Loucy (cell line): ENCODE results near the gene ID3.

ENCODE experiments used
- H2AFZ ChIP-seq: fragments of 200-600 bp; sonication (generic); 2 replicates; pipeline ENCODE4 v1.6.0; 2016; ENCODE audit warnings: antibody characterized with exemption, mild to moderate bottlenecking, low read length, moderate library complexity
- H3F3A ChIP-seq: fragments of 200-600 bp; 2 replicates; pipeline ENCODE4 v1.6.0; 2016; ENCODE audit warnings: antibody characterized with exemption, low read depth, mild to moderate bottlenecking
- H3K27me3 ChIP-seq: fragments of 200-600 bp; sonication (generic); 2 replicates; pipeline ENCODE4 v1.6.1; 2014; ENCODE audit warnings: low read length, mild to moderate bottlenecking; ENCODE audit not compliant: insufficient read depth, poor library complexity, severe bottlenecking
- H3K36me3 ChIP-seq: fragments of 200-600 bp; sonication (generic); 2 replicates; pipeline ENCODE4 v1.6.1; 2016; ENCODE audit warnings: low read length; ENCODE audit not compliant: insufficient read depth
- H3K4me1 ChIP-seq: fragments of 200-600 bp; sonication (generic); 2 replicates; pipeline ENCODE4 v1.5.1; 2014; ENCODE audit warnings: low read length, mild to moderate bottlenecking; ENCODE audit not compliant: insufficient read depth, poor library complexity, severe bottlenecking
- H3K4me2 ChIP-seq: fragments of 200-600 bp; sonication (generic); 2 replicates; pipeline ENCODE4 v1.6.0; 2014; ENCODE audit warnings: antibody characterized with exemption, low read length, low read depth, mild to moderate bottlenecking; ENCODE audit not compliant: poor library complexity, severe bottlenecking
- H3K4me3 ChIP-seq: fragments of 200-600 bp; sonication (generic); 2 replicates; pipeline ENCODE4 v1.5.1; 2014; ENCODE audit warnings: low read length, mild to moderate bottlenecking, mixed read lengths; ENCODE audit not compliant: poor library complexity, severe bottlenecking
- H3K79me2 ChIP-seq: fragments of 200-600 bp; sonication (generic); 2 replicates; pipeline ENCODE4 v1.6.1; 2014; ENCODE audit warnings: low read length; ENCODE audit not compliant: insufficient read depth
- H3K9ac ChIP-seq: fragments of 200-600 bp; sonication (generic); 2 replicates; pipeline ENCODE4 v1.6.0; 2014; ENCODE audit warnings: mild to moderate bottlenecking, low read depth, low read length, moderate library complexity; ENCODE audit not compliant: poor library complexity, severe bottlenecking
- H3K9me2 ChIP-seq: fragments of 200-600 bp; sonication (generic); replicated peaks from 2 replicates; pipeline ENCODE4 v1.6.1; 2016; ENCODE audit warnings: low read depth, low read length, mixed read lengths
- H3K9me3 ChIP-seq: fragments of 200-600 bp; sonication (generic); 2 replicates; pipeline ENCODE4 v1.6.1; 2014; ENCODE audit warnings: mild to moderate bottlenecking, antibody characterized with exemption, low read length, low read depth; ENCODE audit not compliant: insufficient read depth
- H4K20me1 ChIP-seq: fragments of 200-600 bp; sonication (generic); 2 replicates; pipeline ENCODE4 v1.6.0; 2014; ENCODE audit warnings: antibody characterized with exemption, low read length, mild to moderate bottlenecking; ENCODE audit not compliant: insufficient read depth, poor library complexity, severe bottlenecking
- EZH2phosphoT487 ChIP-seq: fragments of 200-600 bp; IDR thresholded peaks from 2 replicates; pipeline ENCODE4 v1.6.1; 2018; ENCODE audit warnings: antibody characterized with exemption, mild to moderate bottlenecking, moderate library complexity, borderline replicate concordance
- TF ChIP-seq, protein P1 (sequence below): fragments of 200-600 bp; sonication (generic); conservative IDR thresholded peaks from 2 replicates; pipeline ENCODE4 v1.5.1; 2014; ENCODE audit warnings: mild to moderate bottlenecking, antibody characterized with exemption, low read length

Gene ID3

DNA sequence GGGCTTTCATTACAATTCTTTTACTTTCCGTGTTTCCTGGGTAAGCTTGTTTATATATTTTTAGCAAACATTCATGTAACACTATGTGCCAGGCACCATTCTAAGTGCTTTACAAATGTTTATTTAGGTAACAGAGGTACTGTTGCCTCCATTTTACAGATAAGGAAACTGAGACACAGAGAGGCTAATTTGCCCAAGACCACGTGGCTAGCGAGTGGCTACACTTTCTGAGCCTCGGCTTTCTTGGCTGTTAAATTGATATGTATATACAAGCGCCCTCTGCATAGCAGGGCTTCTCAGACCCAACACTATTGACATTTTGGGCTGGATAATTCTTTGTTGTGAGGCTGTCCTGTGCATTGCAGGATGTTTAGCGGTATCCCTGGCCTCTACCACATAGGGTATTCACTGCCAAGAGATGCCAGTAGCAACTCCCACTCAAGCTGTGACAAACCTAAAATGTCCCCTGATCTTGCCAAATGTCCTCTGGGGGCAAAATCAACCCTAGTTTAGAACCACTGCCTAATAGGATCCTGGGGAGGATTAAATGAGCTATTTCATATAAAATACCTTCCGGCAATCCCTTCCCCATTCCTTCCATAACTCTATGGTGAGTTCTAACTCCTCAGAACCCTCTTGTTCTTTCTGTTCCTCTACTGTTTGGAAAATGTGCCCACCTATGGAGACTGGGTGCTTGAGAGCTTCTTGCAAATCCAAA lies 17.2 kb upstream of the ID3 start:
- H2AFZ ChIP-seq, result no peak overlapping the region
- H3K36me3 ChIP-seq, result no peaks in the 10 kb centered on the region
- H4K20me1 ChIP-seq, result no peaks in the 10 kb centered on the region
- no peak for TF ChIP-seq EZH2phosphoT487
- TF ChIP-seq, protein P1, sequence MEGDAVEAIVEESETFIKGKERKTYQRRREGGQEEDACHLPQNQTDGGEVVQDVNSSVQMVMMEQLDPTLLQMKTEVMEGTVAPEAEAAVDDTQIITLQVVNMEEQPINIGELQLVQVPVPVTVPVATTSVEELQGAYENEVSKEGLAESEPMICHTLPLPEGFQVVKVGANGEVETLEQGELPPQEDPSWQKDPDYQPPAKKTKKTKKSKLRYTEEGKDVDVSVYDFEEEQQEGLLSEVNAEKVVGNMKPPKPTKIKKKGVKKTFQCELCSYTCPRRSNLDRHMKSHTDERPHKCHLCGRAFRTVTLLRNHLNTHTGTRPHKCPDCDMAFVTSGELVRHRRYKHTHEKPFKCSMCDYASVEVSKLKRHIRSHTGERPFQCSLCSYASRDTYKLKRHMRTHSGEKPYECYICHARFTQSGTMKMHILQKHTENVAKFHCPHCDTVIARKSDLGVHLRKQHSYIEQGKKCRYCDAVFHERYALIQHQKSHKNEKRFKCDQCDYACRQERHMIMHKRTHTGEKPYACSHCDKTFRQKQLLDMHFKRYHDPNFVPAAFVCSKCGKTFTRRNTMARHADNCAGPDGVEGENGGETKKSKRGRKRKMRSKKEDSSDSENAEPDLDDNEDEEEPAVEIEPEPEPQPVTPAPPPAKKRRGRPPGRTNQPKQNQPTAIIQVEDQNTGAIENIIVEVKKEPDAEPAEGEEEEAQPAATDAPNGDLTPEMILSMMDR, result no peak
- H3K4me3 ChIP-seq, result no peak overlapping the region
- no peak overlapping the region for H3K4me2 ChIP-seq
- H3K9ac ChIP-seq, result no peak overlapping the region
- no peaks in the 10 kb centered on the region for H3K27me3 ChIP-seq
- no peaks in the 10 kb centered on the region for H3K9me2 ChIP-seq
- no peaks in the 10 kb centered on the region for H3K79me2 ChIP-seq
- H3K9me3 ChIP-seq, result no peaks in the 10 kb centered on the region
- H3F3A ChIP-seq, result no peaks in the 10 kb centered on the region; the same call in 1 of the 2 replicates
- H3K4me1 ChIP-seq, result peaks cover 6% of the 10 kb centered on the region

DNA sequence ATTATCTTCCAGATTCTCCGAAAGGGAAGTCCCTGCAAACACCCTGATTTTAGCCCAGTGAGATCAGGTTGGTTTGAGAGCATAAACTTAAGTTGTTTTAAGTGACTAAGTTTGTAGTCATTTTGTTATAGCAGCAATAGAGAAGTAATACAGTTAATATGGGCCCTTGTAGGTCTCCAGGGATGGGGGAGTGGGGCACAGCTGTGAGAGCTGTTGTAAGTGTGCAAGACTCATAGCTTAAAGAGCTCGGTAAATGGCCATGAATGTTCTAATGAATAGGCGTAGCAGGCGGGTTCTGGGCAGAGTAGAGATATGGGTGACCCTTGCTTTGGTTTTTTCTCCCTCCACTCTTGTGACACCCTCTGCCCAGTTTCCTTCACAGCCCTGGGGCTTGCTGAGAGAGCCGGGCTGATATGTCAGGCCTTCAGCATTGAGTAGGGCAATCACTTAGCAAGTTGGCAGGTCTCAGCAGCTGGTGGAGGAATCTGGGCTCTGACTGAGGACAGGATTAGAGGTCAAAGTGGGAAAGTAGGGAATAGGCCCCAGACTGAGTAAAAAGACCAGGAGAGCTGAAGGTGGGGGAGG lies 16.0 kb upstream of the ID3 start:
- Histone ChIP-seq H3K27me3 (no peaks in the 10 kb centered on the region), H3K9me3 (no peaks in the 10 kb centered on the region), H3K36me3 (no peaks in the 10 kb centered on the region), H3K9ac (no peak overlapping the region), H3K4me2 (no peak overlapping the region), H4K20me1 (no peaks in the 10 kb centered on the region), H3K9me2 (no peaks in the 10 kb centered on the region), H3K4me3 (no peak overlapping the region), H3K4me1 (peaks cover 6% of the 10 kb centered on the region), H3K79me2 (no peaks in the 10 kb centered on the region), H2AFZ (no peak overlapping the region), H3F3A (no peaks in the 10 kb centered on the region; the same call in 1 of the 2 replicates)
- TF ChIP-seq EZH2phosphoT487, result no peak
- TF ChIP-seq, protein P1, result no peak

DNA sequence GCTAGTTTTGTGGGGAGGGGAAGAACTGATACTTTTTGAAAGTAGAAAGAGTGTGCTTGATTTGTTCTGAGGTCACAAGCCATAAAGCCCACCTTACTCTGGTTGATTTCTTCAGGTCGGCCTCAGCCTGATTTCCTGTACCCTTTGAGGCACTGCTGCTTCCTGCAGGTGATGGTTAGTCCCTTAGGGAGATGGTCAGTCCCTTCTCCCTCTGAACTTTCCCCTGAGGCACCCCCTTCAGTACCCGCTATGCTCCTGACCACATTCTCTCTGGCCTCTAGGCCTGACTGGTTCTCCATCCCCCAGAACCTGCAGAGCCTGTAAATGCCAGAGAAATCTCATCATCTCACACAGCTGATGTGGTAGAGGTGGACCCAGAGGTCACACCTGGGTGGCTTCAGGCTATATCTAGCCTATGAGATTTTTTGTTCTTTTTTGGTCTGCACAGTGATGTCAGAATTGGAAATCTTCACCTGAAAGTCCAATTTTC lies 15.0 kb upstream of the ID3 start:
- no peaks in the 10 kb centered on the region for H3K36me3 ChIP-seq
- H3K27me3 ChIP-seq, result peaks cover 4% of the 10 kb centered on the region
- peaks cover 6% of the 10 kb centered on the region for H3K4me1 ChIP-seq
- H3K79me2 ChIP-seq, result no peaks in the 10 kb centered on the region
- TF ChIP-seq, protein P1, result no peak
- TF ChIP-seq EZH2phosphoT487, result no peak
- H3K4me2 ChIP-seq, result no peak overlapping the region
- no peak overlapping the region for H2AFZ ChIP-seq
- no peaks in the 10 kb centered on the region for H3K9me3 ChIP-seq
- H3K9me2 ChIP-seq, result no peaks in the 10 kb centered on the region
- H3K9ac ChIP-seq, result no peak overlapping the region
- H4K20me1 ChIP-seq, result no peaks in the 10 kb centered on the region
- H3K4me3 ChIP-seq, result no peak overlapping the region
- no peaks in the 10 kb centered on the region; the same call in 1 of the 2 replicates for H3F3A ChIP-seq
